AG04450 (cell line): ENCODE data around the gene CELF5. TPM values are rescaled to one million over a fixed set of nuclear protein-coding genes. Genes with fewer than 3 reads are reported as not detected.

Experiments used
- CTCF ChIA-PET: fragments of 300-600, 350-600 bp; formaldehyde crosslinking; extraction: SDS; loops from one replicate; lab custom pipeline; 2022; ENCODE audit warnings: antibody characterized with exemption, inconsistent platforms; lab: Charles Lee
- POLR2A ChIA-PET: fragments of 350-600 bp; formaldehyde crosslinking; extraction: SDS; loops from one replicate; lab custom pipeline; 2021; ENCODE audit warnings: antibody characterized with exemption, inconsistent platforms; lab: Yijun Ruan, JAX
- DNase-seq: peaks from one replicate; pipeline ENCODE4 v3.0.0-alpha.2; 2011; ENCODE audit warnings: low read depth, low spot score
- H3K27ac ChIP-seq: one replicate; pipeline ENCODE4 v1.5.1; 2012; ENCODE audit warnings: low read depth, low read length, control low read depth
- H3K27me3 ChIP-seq: one replicate; pipeline ENCODE4 v1.6.0; 2012; ENCODE audit warnings: low read length; ENCODE audit not compliant: control insufficient read depth, insufficient read depth
- H3K4me3 ChIP-seq: 2 replicates; pipeline ENCODE4 v1.5.1; 2011; ENCODE audit warnings: mild to moderate bottlenecking, low read depth, low read length, control low read depth
- H3K9me3 ChIP-seq: 2 replicates; pipeline ENCODE4 v1.5.1; 2012; ENCODE audit warnings: low read length; ENCODE audit not compliant: control insufficient read depth, insufficient read depth
- polyA plus RNA-seq: library from polyadenylated mRNA; depleted of rRNA; stranded (reverse); fragments of >200 nt; gene quantifications from 2 replicates; pipeline ENCODE4 v1.2.3, GENCODE V29; 2011
- TF ChIP-seq, protein P1 (sequence below): IDR thresholded peaks from 2 replicates; pipeline ENCODE4 v1.5.1; 2011; ENCODE audit warnings: low read depth, low read length, control low read depth, inconsistent platforms

The CELF5 gene
- polyA plus RNA-seq, 1 experiment, result not detected

DNA sequence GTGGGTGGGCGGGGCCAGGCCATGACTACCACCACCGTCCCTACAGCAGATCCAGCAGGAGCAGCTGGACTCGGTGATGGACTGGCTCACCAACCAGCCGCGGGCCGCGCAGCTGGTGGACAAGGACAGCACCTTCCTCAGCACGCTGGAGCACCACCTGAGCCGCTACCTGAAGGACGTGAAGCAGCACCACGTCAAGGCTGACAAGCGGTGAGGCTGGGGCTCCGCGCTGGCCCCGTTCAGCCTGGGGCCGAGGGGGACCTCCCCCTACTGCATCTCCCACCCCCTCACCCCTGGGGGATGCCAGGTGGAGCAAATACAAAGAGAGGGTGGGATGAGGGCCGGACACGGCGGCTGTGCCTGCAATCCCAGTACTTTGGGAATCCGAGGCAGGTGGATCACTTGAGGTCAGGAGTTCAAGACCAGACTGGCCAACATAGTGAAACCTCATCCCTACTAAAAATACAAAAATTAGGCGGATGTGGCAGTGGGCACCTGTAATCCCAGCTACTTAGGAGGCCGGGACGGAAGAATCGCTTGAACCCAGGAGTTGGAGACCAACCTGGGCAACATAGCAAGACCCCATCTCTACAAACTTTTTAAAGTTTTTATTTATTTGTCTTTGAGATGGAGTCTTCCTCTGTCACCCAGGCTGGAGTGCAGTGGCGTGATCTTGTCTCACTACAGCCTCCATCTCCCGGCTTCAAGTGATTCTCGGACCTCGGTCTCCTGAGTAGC lies 18.1 kb upstream of the CELF5 start:
- CTCF ChIA-PET, result interaction anchor here (2.0 kb wide), 1 partner anchor 17 kb away, joined by 5 read pairs; no protein-coding TSS in a partner anchor

GRCh38 chr19:3207461-3208242 lies 16.8 kb upstream of the CELF5 start:
- ChIA-PET POLR2A (no interaction called here), CTCF (interaction anchor here (2.0 kb wide), 1 partner anchor 16 kb away, joined by 5 read pairs; no protein-coding TSS in a partner anchor)
- DNase-seq, result no peak
- Histone ChIP-seq H3K4me3 (no peak overlapping the region), H3K9me3 (no peaks in the 10 kb centered on the region; the same call in 1 of the 2 replicates), H3K27ac (no peak overlapping the region), H3K27me3 (no peaks in the 10 kb centered on the region)
- TF ChIP-seq, protein P1, sequence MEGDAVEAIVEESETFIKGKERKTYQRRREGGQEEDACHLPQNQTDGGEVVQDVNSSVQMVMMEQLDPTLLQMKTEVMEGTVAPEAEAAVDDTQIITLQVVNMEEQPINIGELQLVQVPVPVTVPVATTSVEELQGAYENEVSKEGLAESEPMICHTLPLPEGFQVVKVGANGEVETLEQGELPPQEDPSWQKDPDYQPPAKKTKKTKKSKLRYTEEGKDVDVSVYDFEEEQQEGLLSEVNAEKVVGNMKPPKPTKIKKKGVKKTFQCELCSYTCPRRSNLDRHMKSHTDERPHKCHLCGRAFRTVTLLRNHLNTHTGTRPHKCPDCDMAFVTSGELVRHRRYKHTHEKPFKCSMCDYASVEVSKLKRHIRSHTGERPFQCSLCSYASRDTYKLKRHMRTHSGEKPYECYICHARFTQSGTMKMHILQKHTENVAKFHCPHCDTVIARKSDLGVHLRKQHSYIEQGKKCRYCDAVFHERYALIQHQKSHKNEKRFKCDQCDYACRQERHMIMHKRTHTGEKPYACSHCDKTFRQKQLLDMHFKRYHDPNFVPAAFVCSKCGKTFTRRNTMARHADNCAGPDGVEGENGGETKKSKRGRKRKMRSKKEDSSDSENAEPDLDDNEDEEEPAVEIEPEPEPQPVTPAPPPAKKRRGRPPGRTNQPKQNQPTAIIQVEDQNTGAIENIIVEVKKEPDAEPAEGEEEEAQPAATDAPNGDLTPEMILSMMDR, result no peak

More for the DNA sequence above, 18.1 kb upstream of the CELF5 start:
- Histone ChIP-seq H3K27ac (no peak overlapping the region), H3K9me3 (no peaks in the 10 kb centered on the region; the same call in 1 of the 2 replicates), H3K27me3 (no peaks in the 10 kb centered on the region), H3K4me3 (no peak overlapping the region)
- POLR2A ChIA-PET, result no interaction called here
- DNase-seq, result no peak
- TF ChIP-seq, protein P1, result no peak

- H3K27ac ChIP-seq, result no peak overlapping the region
- no peaks in the 10 kb centered on the region for H3K27me3 ChIP-seq
- no peak overlapping the region for H3K4me3 ChIP-seq
- H3K9me3 ChIP-seq, result no peaks in the 10 kb centered on the region; the same call in 1 of the 2 replicates
- TF ChIP-seq, protein P1, result no peak
- DNase-seq, result no peak
- ChIA-PET POLR2A (no interaction called here), CTCF (interaction anchor here (0.6 to 2.0 kb wide), 3 partner anchors 15 to 264 kb away, joined by 4 to 11 read pairs (median 5); no protein-coding TSS in a partner anchor)
Observed at GRCh38 chr19:3208317-3209207, 15.9 kb upstream of the CELF5 start.

GRCh38 chr19:3210347-3211017 lies 14.0 kb upstream of the CELF5 start:
- no peak overlapping the region for H3K27ac ChIP-seq
- ChIA-PET CTCF (interaction anchor here (0.6 to 1.2 kb wide), 3 partner anchors 248 to 286 kb away, joined by 3 to 10 read pairs (median 4); no protein-coding TSS in a partner anchor), POLR2A (interaction anchor here (1.0 kb wide), 1 partner anchor 260 kb away, joined by 3 read pairs; no protein-coding TSS in a partner anchor)
- DNase-seq, result no peak
- no peaks in the 10 kb centered on the region for H3K27me3 ChIP-seq
- TF ChIP-seq, protein P1, result peak; percentile 70
- H3K4me3 ChIP-seq, result no peak overlapping the region
- no peaks in the 10 kb centered on the region; the same call in 1 of the 2 replicates for H3K9me3 ChIP-seq
